BJ (cell line): ENCODE measurements around the gene CMSS1. TPM values are rescaled to one million over a fixed set of nuclear protein-coding genes. Genes with fewer than 3 reads are reported as not detected.

Source experiments
- CTCF ChIA-PET: fragments of 350-600 bp; formaldehyde crosslinking; extraction: SDS; loops from one replicate; lab custom pipeline; 2021; ENCODE audit warnings: antibody characterized with exemption, inconsistent platforms; lab: Yijun Ruan, JAX
- POLR2A ChIA-PET: fragments of 300-600 bp; sonication (Branson Sonifier 250); formaldehyde crosslinking; extraction: SDS; loops from one replicate; lab custom pipeline; 2021; ENCODE audit warnings: antibody characterized with exemption; lab: Charles Lee
- DNase-seq: peaks from one replicate; pipeline ENCODE4 v3.0.0-alpha.2; 2011; ENCODE audit warnings: low read depth
- H3K27me3 ChIP-seq: 2 replicates; pipeline ENCODE4 v1.6.0; 2011; ENCODE audit warnings: low read length; ENCODE audit not compliant: control insufficient read depth, insufficient read depth
- H3K36me3 ChIP-seq: 2 replicates; pipeline ENCODE4 v1.5.1; 2011; ENCODE audit warnings: low read length; ENCODE audit not compliant: control insufficient read depth, insufficient read depth
- H3K4me3 ChIP-seq: 2 replicates; pipeline ENCODE4 v1.5.1; 2011; ENCODE audit warnings: low read depth, mild to moderate bottlenecking, control low read depth, low read length
- polyA plus RNA-seq: library from polyadenylated mRNA; depleted of rRNA; stranded (reverse); fragments of >200 nt; gene quantifications from 2 replicates; pipeline ENCODE4 v1.2.3, GENCODE V29; 2011
- TF ChIP-seq, protein P1 (sequence below): IDR thresholded peaks from 2 replicates; pipeline ENCODE4 v1.5.1; 2011; ENCODE audit warnings: low read depth, mild to moderate bottlenecking, control low read depth, inconsistent platforms, low read length, moderate library complexity; ENCODE audit not compliant: insufficient read depth

CMSS1 gene
- polyA plus RNA-seq, 1 experiment: 6.7 TPM

DNA sequence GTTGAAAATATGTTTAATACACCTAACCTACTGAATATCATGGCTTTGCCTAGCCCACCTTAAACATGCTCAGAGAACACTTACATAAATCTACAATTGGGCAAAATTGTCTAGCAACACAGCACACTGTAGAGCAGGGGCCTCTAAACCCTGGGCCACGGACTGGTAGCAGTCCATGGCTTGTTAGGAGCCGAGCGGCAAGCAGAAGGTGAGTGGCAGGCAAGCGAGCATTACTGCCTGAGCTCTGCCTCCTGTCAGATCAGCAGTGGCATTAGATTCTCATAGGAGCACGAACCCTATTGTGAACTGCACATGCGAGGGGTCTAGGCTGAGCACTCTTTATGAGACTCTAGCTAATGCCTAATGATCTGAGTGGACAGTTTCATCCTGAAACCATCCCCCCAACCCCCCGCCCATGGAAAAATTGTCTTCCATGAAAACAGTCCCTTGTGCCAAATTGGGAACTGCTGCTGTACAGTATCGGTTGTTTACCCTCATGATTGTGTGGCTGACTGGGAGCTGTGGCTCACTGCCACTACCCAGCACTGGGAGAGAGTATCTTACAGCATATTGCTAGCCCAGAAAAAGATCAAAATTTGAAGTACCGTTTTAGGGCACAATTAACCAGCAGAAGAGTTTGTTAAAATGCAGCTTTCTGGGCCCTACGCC lies 26.1 kb downstream of the CMSS1 start:
- H3K36me3 ChIP-seq: no peaks in the 10 kb centered on the region
- TF ChIP-seq, protein P1, sequence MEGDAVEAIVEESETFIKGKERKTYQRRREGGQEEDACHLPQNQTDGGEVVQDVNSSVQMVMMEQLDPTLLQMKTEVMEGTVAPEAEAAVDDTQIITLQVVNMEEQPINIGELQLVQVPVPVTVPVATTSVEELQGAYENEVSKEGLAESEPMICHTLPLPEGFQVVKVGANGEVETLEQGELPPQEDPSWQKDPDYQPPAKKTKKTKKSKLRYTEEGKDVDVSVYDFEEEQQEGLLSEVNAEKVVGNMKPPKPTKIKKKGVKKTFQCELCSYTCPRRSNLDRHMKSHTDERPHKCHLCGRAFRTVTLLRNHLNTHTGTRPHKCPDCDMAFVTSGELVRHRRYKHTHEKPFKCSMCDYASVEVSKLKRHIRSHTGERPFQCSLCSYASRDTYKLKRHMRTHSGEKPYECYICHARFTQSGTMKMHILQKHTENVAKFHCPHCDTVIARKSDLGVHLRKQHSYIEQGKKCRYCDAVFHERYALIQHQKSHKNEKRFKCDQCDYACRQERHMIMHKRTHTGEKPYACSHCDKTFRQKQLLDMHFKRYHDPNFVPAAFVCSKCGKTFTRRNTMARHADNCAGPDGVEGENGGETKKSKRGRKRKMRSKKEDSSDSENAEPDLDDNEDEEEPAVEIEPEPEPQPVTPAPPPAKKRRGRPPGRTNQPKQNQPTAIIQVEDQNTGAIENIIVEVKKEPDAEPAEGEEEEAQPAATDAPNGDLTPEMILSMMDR: no peak
- POLR2A ChIA-PET: interaction anchor here (0.9 to 1.0 kb wide), 2 partner anchors 11 to 260 kb away, joined by 3 to 20 read pairs; no protein-coding TSS in a partner anchor
- H3K4me3 ChIP-seq: no peak overlapping the region
- CTCF ChIA-PET: interaction anchor here (0.6 to 2.4 kb wide), 31 partner anchors 9 to 1923 kb away, joined by 3 to 17 read pairs (median 4); partner anchors contain the start of gene TBC1D23
- no peaks in the 10 kb centered on the region for H3K27me3 ChIP-seq
- DNase-seq: no peak

DNA sequence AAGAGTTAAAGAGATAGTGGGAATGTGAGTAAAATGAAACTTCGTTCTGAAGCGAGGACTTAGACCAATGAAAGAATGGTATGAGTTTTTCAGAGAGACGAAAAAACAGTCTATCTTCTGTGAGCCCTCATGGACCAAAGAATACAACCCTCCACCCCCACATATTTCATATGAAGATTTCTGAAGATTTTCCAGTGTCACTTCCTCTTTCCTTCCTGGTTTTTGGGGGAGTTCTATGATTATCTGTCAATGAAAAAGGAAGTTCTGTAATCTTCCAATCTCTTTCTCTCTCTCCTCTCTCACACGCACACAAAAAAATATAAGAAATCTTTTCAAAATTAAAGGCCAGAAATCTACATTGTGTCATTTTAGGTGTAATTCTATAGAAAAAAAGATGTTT lies 27.7 kb downstream of the CMSS1 start:
- TF ChIP-seq, protein P1: no peak
- ChIA-PET CTCF (interaction anchor here (1.7 kb wide), 1 partner anchor 10 kb away, joined by 10 read pairs; no protein-coding TSS in a partner anchor), POLR2A (no interaction called here)
- Histone ChIP-seq H3K36me3 (no peaks in the 10 kb centered on the region), H3K27me3 (no peaks in the 10 kb centered on the region), H3K4me3 (no peak overlapping the region)
- no peak for DNase-seq

DNA sequence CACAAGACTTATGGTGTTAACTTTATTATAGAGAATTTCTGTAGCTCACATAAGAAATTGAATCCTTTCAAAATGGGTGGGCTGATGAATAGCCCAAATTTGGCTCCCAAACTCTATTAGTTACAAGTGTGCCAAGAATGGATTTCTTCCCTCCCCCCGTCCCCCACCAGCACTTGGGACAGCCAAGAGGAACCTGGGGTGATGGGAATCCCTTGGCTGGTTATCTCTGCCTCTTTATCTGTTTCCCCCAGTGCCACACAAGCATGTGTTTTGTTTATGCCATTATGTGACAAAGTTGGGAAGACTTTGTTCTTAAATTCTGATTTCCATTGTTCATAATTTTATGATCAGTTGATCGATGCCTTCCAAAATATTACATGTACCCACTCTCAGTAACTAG lies 28.3 kb downstream of the CMSS1 start:
- H3K4me3 ChIP-seq: no peak overlapping the region
- TF ChIP-seq, protein P1: no peak
- POLR2A ChIA-PET: no interaction called here
- CTCF ChIA-PET: interaction anchor here (0.9 to 1.7 kb wide), 4 partner anchors 10 to 223 kb away, joined by 3 to 10 read pairs (median 3); no protein-coding TSS in a partner anchor
- H3K36me3 ChIP-seq: peaks cover 3% of the 10 kb centered on the region
- H3K27me3 ChIP-seq: no peaks in the 10 kb centered on the region
- DNase-seq: no peak

DNA sequence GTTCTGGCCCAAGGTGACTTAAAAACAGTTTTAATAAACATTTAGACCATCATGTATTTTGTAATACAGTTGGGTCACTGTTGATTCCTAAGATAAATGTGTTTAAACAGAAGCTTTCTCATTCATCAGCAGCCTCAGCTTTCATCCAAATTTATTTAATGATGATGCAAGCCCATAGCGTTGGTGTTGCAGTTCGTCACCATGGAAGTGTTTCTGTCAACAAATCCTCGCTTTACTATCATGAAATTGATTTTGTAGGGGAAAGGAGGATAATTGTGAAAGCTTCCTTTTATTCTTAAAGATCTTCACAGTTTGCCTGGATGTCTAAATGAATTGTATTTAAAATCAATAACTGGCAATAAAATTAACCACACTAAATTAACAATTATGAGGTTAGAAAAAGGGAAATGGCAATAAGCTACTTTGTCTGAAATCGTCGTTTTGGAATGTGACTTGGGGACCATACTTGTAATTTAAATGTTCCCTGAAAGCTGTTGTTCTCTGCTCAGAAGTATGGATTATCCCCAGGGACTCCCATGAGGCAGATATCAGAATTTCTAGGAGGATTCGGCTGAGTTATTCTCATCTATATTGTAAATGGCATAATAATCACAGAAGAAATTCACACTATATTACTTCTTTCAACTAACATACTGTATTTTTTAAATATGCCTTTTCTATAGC lies 29.0 kb downstream of the CMSS1 start:
- Histone ChIP-seq H3K4me3 (no peak overlapping the region), H3K27me3 (no peaks in the 10 kb centered on the region), H3K36me3 (peaks cover 3% of the 10 kb centered on the region)
- CTCF ChIA-PET: interaction anchor here (0.5 to 2.7 kb wide), 8 partner anchors 9 to 407 kb away, joined by 3 to 10 read pairs (median 4); no protein-coding TSS in a partner anchor
- POLR2A ChIA-PET: no interaction called here
- TF ChIP-seq, protein P1: no peak
- no peak for DNase-seq

DNA sequence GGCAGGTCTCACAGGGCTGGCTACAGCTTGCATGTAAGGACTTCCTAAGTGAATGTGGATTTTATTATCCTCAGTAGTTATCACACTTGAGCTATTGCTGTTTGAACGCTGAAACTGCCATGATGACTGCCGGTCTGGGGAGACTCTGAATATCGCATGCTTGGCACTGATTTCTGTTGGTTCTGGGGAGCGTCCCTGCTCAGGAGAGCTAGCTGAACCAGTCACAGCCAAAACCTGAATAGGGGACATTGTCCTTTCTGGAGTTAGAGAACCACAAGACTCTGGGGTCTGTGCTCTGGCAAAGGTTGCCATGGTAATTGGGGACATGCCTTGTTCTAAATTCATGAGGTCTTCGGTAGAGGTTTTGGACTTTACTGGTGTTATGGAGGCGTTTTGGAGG lies 30.8 kb downstream of the CMSS1 start:
- ChIA-PET CTCF (interaction anchor here (2.7 kb wide), 1 partner anchor 406 kb away, joined by 7 read pairs; no protein-coding TSS in a partner anchor), POLR2A (no interaction called here)
- no peak for DNase-seq
- H3K4me3 ChIP-seq: no peak overlapping the region
- TF ChIP-seq, protein P1: no peak
- H3K36me3 ChIP-seq: peaks cover 5% of the 10 kb centered on the region
- no peaks in the 10 kb centered on the region for H3K27me3 ChIP-seq
